HEK293 (cell line): ENCODE data around the gene ALDOA.

ENCODE experiments used
- HOXD13 ChIP-seq: sonication (generic); formaldehyde crosslinking; IDR thresholded peaks from 2 replicates; pipeline ENCODE4 v1.8.0; 2022; ENCODE audit warnings: missing genetic modification reagents, borderline replicate concordance
- MYNN ChIP-seq: fragments of 450-650 bp; formaldehyde crosslinking; IDR thresholded peaks from 2 replicates; pipeline ENCODE4 v1.5.1; 2016; ENCODE audit warnings: missing biosample characterization, missing genetic modification characterization, borderline replicate concordance
- OSR2 ChIP-seq: fragments of 450-650 bp; formaldehyde crosslinking; IDR thresholded peaks from 2 replicates; pipeline ENCODE4 v1.5.1; 2016; ENCODE audit warnings: missing biosample characterization, missing genetic modification characterization
- PRDM1 ChIP-seq: fragments of 450-650 bp; formaldehyde crosslinking; IDR thresholded peaks from 2 replicates; pipeline ENCODE4; 2016; ENCODE audit warnings: missing biosample characterization, missing genetic modification characterization
- REST ChIP-seq: fragments of 450-650 bp; formaldehyde crosslinking; IDR thresholded peaks from 2 replicates; pipeline ENCODE4 v1.5.1; 2016; ENCODE audit warnings: missing biosample characterization, missing genetic modification characterization
- SP2 ChIP-seq: fragments of 450-650 bp; formaldehyde crosslinking; IDR thresholded peaks from 2 replicates; pipeline ENCODE4 v1.5.1; 2016; ENCODE audit warnings: missing biosample characterization, missing genetic modification characterization
- TCF7L2 ChIP-seq: IDR thresholded peaks from 2 replicates; pipeline ENCODE4 v1.6.1; 2011; ENCODE audit warnings: low read depth, mild to moderate bottlenecking, inconsistent platforms, low read length, moderate library complexity, borderline replicate concordance
- YY1 ChIP-seq: fragments of 450-650 bp; formaldehyde crosslinking; IDR thresholded peaks from 2 replicates; pipeline ENCODE4 v1.5.1; 2018; ENCODE audit warnings: missing biosample characterization, missing genetic modification characterization
- ZBTB11 ChIP-seq: fragments of 450-650 bp; formaldehyde crosslinking; conservative IDR thresholded peaks from 2 replicates; pipeline ENCODE4 v1.5.1; 2016; ENCODE audit warnings: low read depth, missing biosample characterization, missing genetic modification characterization
- ZBTB21 ChIP-seq: fragments of 450-650 bp; formaldehyde crosslinking; IDR thresholded peaks from 2 replicates; pipeline ENCODE4 v1.5.1; 2017; ENCODE audit warnings: missing biosample characterization, missing genetic modification characterization
- ZBTB7A ChIP-seq: fragments of 450-650 bp; formaldehyde crosslinking; IDR thresholded peaks from 2 replicates; pipeline ENCODE4 v1.5.1; 2016; ENCODE audit warnings: low read depth, missing biosample characterization, missing genetic modification characterization
- ZNF140 ChIP-seq: fragments of 450-650 bp; formaldehyde crosslinking; IDR thresholded peaks from 2 replicates; pipeline ENCODE4 v1.5.1; 2016; ENCODE audit warnings: missing biosample characterization, missing genetic modification characterization
- ZNF157 ChIP-seq: fragments of 450-650 bp; formaldehyde crosslinking; IDR thresholded peaks from 2 replicates; pipeline ENCODE4 v1.5.1; 2016; ENCODE audit warnings: missing biosample characterization, missing genetic modification characterization
- ZNF169 ChIP-seq: fragments of 450-650 bp; formaldehyde crosslinking; IDR thresholded peaks from 2 replicates; pipeline ENCODE4 v1.5.1; 2016; ENCODE audit warnings: missing biosample characterization, missing genetic modification characterization
- ZNF175 ChIP-seq: fragments of 450-650 bp; formaldehyde crosslinking; IDR thresholded peaks from 2 replicates; pipeline ENCODE4 v1.5.1; 2016; ENCODE audit warnings: missing biosample characterization, missing genetic modification characterization
- ZNF221 ChIP-seq: fragments of 450-650 bp; formaldehyde crosslinking; IDR thresholded peaks from 2 replicates; pipeline ENCODE4 v1.5.1; 2017; ENCODE audit warnings: missing biosample characterization, missing genetic modification characterization, borderline replicate concordance
- ZNF248 ChIP-seq: fragments of 450-650 bp; formaldehyde crosslinking; IDR thresholded peaks from 2 replicates; pipeline ENCODE4 v1.5.1; 2017; ENCODE audit warnings: missing biosample characterization, missing genetic modification characterization
- ZNF335 ChIP-seq: fragments of 450-650 bp; formaldehyde crosslinking; conservative IDR thresholded peaks from 2 replicates; pipeline ENCODE4 v1.5.1; 2016; ENCODE audit warnings: missing biosample characterization, missing genetic modification characterization
- ZNF404 ChIP-seq: fragments of 450-650 bp; formaldehyde crosslinking; IDR thresholded peaks from 2 replicates; pipeline ENCODE4 v1.5.1; 2017; ENCODE audit warnings: missing biosample characterization, missing genetic modification characterization
- ZNF426 ChIP-seq: fragments of 450-650 bp; formaldehyde crosslinking; IDR thresholded peaks from 2 replicates; pipeline ENCODE4 v1.5.1; 2017; ENCODE audit warnings: missing biosample characterization, missing genetic modification characterization, mild to moderate bottlenecking, inconsistent platforms, moderate library complexity
- ZNF510 ChIP-seq: fragments of 450-650 bp; formaldehyde crosslinking; IDR thresholded peaks from 2 replicates; pipeline ENCODE4 v1.5.1; 2018; ENCODE audit warnings: mild to moderate bottlenecking, missing genetic modification characterization, missing biosample characterization; ENCODE audit not compliant: insufficient replicate concordance
- ZNF530 ChIP-seq: fragments of 450-650 bp; formaldehyde crosslinking; IDR thresholded peaks from 2 replicates; pipeline ENCODE4 v1.5.1; 2016; ENCODE audit warnings: low read depth, missing biosample characterization, missing genetic modification characterization
- ZNF544 ChIP-seq: fragments of 450-650 bp; formaldehyde crosslinking; IDR thresholded peaks from 2 replicates; pipeline ENCODE4 v1.5.0; 2017; ENCODE audit warnings: missing biosample characterization, missing genetic modification characterization
- ZNF558 ChIP-seq: fragments of 450-650 bp; formaldehyde crosslinking; IDR thresholded peaks from 2 replicates; pipeline ENCODE4 v1.5.1; 2016; ENCODE audit warnings: missing biosample characterization, missing genetic modification characterization
- ZNF571 ChIP-seq: fragments of 450-650 bp; formaldehyde crosslinking; IDR thresholded peaks from 2 replicates; pipeline ENCODE4 v1.5.0; 2017; ENCODE audit warnings: missing biosample characterization, missing genetic modification characterization
- ZNF596 ChIP-seq: fragments of 450-650 bp; IDR thresholded peaks from 2 replicates; pipeline ENCODE4 v1.5.0; 2018; ENCODE audit warnings: missing biosample characterization, mild to moderate bottlenecking, missing genetic modification characterization, moderate library complexity
- ZNF747 ChIP-seq: fragments of 450-650 bp; formaldehyde crosslinking; IDR thresholded peaks from 2 replicates; pipeline ENCODE4 v1.5.1; 2016; ENCODE audit warnings: missing biosample characterization, missing genetic modification characterization
- ZNF777 ChIP-seq: fragments of 450-650 bp; formaldehyde crosslinking; IDR thresholded peaks from 2 replicates; pipeline ENCODE4 v1.5.1; 2017; ENCODE audit warnings: missing biosample characterization, missing genetic modification characterization, borderline replicate concordance
- ZNF837 ChIP-seq: fragments of 450-650 bp; formaldehyde crosslinking; IDR thresholded peaks from 2 replicates; pipeline ENCODE4 v1.5.1; 2016; ENCODE audit warnings: missing biosample characterization, missing genetic modification characterization
- TF ChIP-seq, protein P1 (sequence below): fragments of 450-650 bp; formaldehyde crosslinking; IDR thresholded peaks from 2 replicates; pipeline ENCODE4 v1.5.1; 2016; ENCODE audit warnings: missing biosample characterization, missing genetic modification characterization
- TF ChIP-seq, protein P2 (sequence below): fragments of 450-650 bp; formaldehyde crosslinking; IDR thresholded peaks from 2 replicates; pipeline ENCODE4 v1.5.1; 2017; ENCODE audit warnings: missing biosample characterization, missing genetic modification characterization

ALDOA gene

GRCh38 chr16:30053376-30054015, 12.1 kb upstream of the ALDOA start (continued):
- TF ChIP-seq REST (tag by site-specific recombination), result no peak
- TF ChIP-seq ZNF169 (tag by site-specific recombination), result no peak
- peak; percentile 77 for TF ChIP-seq SP2 (tag by site-specific recombination)
- no peak for TF ChIP-seq ZNF140 (tag by site-specific recombination)
- no peak for TF ChIP-seq ZNF248 (tag by site-specific recombination)
- no peak for TF ChIP-seq ZNF837 (tag by site-specific recombination)
- TF ChIP-seq PRDM1 (tag by site-specific recombination), result no peak
- no peak for TF ChIP-seq ZBTB21
- TF ChIP-seq OSR2 (tag by site-specific recombination), result peak; percentile 92
- no peak for TF ChIP-seq ZNF530 (tag by site-specific recombination)
- no peak for TF ChIP-seq ZNF558 (tag by site-specific recombination)
- TF ChIP-seq ZNF175 (tag by site-specific recombination), result no peak
- TF ChIP-seq TCF7L2, result no peak
- TF ChIP-seq YY1 (tag by site-specific recombination), result no peak
- TF ChIP-seq ZNF157, result no peak
- peak; percentile 54; the same call in 1 of the 2 replicates for TF ChIP-seq ZNF777 (tag by site-specific recombination)
- TF ChIP-seq ZNF404, result no peak
- no peak for TF ChIP-seq ZNF221 (tag by site-specific recombination)
- TF ChIP-seq ZBTB7A (tag by site-specific recombination), result no peak
- TF ChIP-seq ZNF510 (tag by site-specific recombination), result no peak
- TF ChIP-seq ZNF544 (tag by site-specific recombination), result no peak
- no peak for TF ChIP-seq ZNF426 (tag by site-specific recombination)
- TF ChIP-seq ZNF571 (tag by site-specific recombination), result no peak
- no peak for TF ChIP-seq MYNN
- TF ChIP-seq ZNF335, result peak; percentile 92
- TF ChIP-seq ZBTB11 (tag by site-specific recombination), result peak; percentile 48
- TF ChIP-seq, protein P1, sequence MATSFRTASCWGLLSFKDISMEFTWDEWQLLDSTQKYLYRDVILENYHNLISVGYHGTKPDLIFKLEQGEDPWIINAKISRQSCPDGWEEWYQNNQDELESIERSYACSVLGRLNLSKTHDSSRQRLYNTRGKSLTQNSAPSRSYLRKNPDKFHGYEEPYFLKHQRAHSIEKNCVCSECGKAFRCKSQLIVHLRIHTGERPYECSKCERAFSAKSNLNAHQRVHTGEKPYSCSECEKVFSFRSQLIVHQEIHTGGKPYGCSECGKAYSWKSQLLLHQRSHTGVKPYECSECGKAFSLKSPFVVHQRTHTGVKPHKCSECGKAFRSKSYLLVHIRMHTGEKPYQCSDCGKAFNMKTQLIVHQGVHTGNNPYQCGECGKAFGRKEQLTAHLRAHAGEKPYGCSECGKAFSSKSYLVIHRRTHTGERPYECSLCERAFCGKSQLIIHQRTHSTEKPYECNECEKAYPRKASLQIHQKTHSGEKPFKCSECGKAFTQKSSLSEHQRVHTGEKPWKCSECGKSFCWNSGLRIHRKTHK (tag by site-specific recombination), result no peak
- TF ChIP-seq, protein P2, sequence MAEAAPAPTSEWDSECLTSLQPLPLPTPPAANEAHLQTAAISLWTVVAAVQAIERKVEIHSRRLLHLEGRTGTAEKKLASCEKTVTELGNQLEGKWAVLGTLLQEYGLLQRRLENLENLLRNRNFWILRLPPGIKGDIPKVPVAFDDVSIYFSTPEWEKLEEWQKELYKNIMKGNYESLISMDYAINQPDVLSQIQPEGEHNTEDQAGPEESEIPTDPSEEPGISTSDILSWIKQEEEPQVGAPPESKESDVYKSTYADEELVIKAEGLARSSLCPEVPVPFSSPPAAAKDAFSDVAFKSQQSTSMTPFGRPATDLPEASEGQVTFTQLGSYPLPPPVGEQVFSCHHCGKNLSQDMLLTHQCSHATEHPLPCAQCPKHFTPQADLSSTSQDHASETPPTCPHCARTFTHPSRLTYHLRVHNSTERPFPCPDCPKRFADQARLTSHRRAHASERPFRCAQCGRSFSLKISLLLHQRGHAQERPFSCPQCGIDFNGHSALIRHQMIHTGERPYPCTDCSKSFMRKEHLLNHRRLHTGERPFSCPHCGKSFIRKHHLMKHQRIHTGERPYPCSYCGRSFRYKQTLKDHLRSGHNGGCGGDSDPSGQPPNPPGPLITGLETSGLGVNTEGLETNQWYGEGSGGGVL, result peak; percentile 94
- no peak for TF ChIP-seq HOXD13
- TF ChIP-seq ZNF747, result no peak
- TF ChIP-seq ZNF596 (tag by site-specific recombination), result no peak
